ENCODE measurements around the gene NPR1. TPM values are rescaled to one million over a fixed set of nuclear protein-coding genes. Genes with fewer than 3 reads are reported as not detected.

NPR1 gene
- total RNA-seq, 1 donor from 2014 or later: 0.09 TPM

- H3K4me3 Mint-ChIP-seq: no peak overlapping the region
- peaks cover 32% of the 10 kb centered on the region for H3K4me1 Mint-ChIP-seq
- no peak overlapping the region for H3K27ac Mint-ChIP-seq
- intact Hi-C loops (cut with micrococcal nuclease): no loop called here
- DNase-seq: no peak
- H3K27me3 Mint-ChIP-seq: no peaks in the 10 kb centered on the region
- H3K9me3 Mint-ChIP-seq: no peaks in the 10 kb centered on the region
- H3K36me3 Mint-ChIP-seq (ENCODE audit: low read depth): peaks cover 23% of the 10 kb centered on the region
Measured at GRCh38 chr1:153733970-153734369, 55.5 kb downstream of the NPR1 start.

DNA sequence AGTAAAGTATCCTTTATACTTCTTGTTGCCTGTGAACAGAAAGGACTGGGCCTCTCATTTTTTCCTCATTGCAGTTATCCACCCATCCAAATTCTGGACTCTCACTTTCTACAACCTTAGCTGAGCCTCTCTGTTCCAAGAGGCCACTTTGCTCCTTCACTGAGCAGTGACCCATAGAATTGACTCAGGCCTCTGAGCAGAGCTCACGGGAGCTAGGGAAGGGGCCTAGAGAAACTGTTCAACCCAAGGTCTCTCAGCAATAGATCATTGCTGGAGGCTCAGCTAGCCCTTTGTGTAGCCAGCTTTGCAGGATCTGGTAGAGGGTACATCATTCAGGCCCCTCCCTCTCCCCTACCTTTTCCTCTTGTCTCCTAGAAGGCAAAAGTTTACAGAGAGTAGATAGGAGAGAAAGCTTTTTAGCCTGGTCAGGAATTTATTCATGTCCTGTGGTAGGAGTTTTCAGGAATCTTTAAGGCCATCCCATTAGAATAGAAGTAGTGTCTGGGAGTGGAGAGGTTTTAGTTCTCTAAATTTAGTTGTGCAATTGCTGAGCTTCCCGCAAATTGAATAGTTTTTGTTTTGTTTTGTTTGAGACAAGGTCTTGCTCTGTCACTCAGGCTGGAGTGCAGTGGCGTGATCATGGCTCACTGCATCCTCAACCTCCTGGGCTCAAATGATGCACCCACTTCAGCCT, 56.1 kb downstream of the NPR1 start:
- H3K36me3 Mint-ChIP-seq (ENCODE audit: low read depth): peaks cover 18% of the 10 kb centered on the region
- no peaks in the 10 kb centered on the region for H3K27me3 Mint-ChIP-seq
- DNase-seq: no peak
- intact Hi-C loops (cut with micrococcal nuclease): no loop called here
- no peak overlapping the region for H3K4me3 Mint-ChIP-seq
- no peak overlapping the region for H3K27ac Mint-ChIP-seq
- peaks cover 27% of the 10 kb centered on the region for H3K4me1 Mint-ChIP-seq
- H3K9me3 Mint-ChIP-seq: no peaks in the 10 kb centered on the region

DNA sequence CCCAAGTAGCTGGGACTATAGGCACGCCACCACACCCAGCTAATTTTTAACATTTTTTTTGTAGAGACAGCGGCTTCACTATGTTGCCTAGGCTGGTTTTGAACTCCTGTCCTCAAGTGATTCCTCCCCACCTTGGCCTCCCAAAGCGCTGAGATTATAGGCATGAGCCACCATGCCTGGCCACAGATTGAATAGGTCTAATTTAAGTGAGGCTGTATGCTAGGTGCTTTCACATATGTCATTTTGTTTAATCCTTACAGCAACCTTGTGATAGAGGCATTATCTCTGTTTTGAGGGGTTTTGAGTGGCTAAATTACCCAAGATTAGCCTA, 56.6 kb downstream of the NPR1 start:
- intact Hi-C loops (cut with micrococcal nuclease): no loop called here
- H3K4me3 Mint-ChIP-seq: no peak overlapping the region

GRCh38 chr1:153741986-153742385, 63.5 kb downstream of the NPR1 start:
- DNase-seq: no peak
- no peaks in the 10 kb centered on the region for H3K27me3 Mint-ChIP-seq
- H3K9me3 Mint-ChIP-seq: no peaks in the 10 kb centered on the region
- H3K36me3 Mint-ChIP-seq (ENCODE audit: low read depth): peaks cover 43% of the 10 kb centered on the region
- H3K4me3 Mint-ChIP-seq: no peak overlapping the region
- peaks cover 25% of the 10 kb centered on the region for H3K4me1 Mint-ChIP-seq
- intact Hi-C loops (cut with micrococcal nuclease): no loop called here
- H3K27ac Mint-ChIP-seq: peak overlapping the region; percentile 75

More for the DNA sequence above, 56.6 kb downstream of the NPR1 start:
- Mint-ChIP-seq H3K4me1 (peaks cover 22% of the 10 kb centered on the region), H3K27me3 (no peaks in the 10 kb centered on the region), H3K36me3 (ENCODE audit: low read depth) (peaks cover 18% of the 10 kb centered on the region), H3K9me3 (no peaks in the 10 kb centered on the region), H3K27ac (no peak overlapping the region)
- DNase-seq: no peak

- H3K4me1 Mint-ChIP-seq: peaks cover 22% of the 10 kb centered on the region
Measured at GRCh38 chr1:153742411-153743142, 64.1 kb downstream of the NPR1 start.

More at GRCh38 chr1:153742411-153743142, 64.1 kb downstream of the NPR1 start:
- no peaks in the 10 kb centered on the region for H3K27me3 Mint-ChIP-seq
- H3K27ac Mint-ChIP-seq: peak overlapping the region; percentile 75
- no peaks in the 10 kb centered on the region for H3K9me3 Mint-ChIP-seq
- intact Hi-C loops (cut with micrococcal nuclease): no loop called here
- DNase-seq: no peak
- H3K4me3 Mint-ChIP-seq: no peak overlapping the region
- H3K36me3 Mint-ChIP-seq (ENCODE audit: low read depth): peaks cover 46% of the 10 kb centered on the region

Other genes starting within 250 kb of the NPR1 start
- not detected in 2 replicates for gene S100A7, start 218.0 kb upstream of the NPR1 start, total RNA-seq
- 166 and 174 TPM in 2 replicates for gene S100A6, start 142.7 kb upstream of the NPR1 start, total RNA-seq
- gene S100A5, start 137.8 kb upstream of the NPR1 start, total RNA-seq: 2.3 and 2.6 TPM in 2 replicates
- gene S100A4, start 132.9 kb upstream of the NPR1 start, total RNA-seq: 132 and 134 TPM in 2 replicates
- gene S100A3, start 129.4 kb upstream of the NPR1 start, total RNA-seq: not detected in 2 replicates
- gene S100A2, start 112.8 kb upstream of the NPR1 start, total RNA-seq: 0.40 and 1.2 TPM in 2 replicates
- not detected in 2 replicates for gene S100A16, start 65.6 kb upstream of the NPR1 start, total RNA-seq
- gene S100A14, start 62.4 kb upstream of the NPR1 start, total RNA-seq: not detected in 2 replicates
- 3.1 and 3.2 TPM in 2 replicates for gene S100A13, start 51.2 kb upstream of the NPR1 start, total RNA-seq
- not detected in 2 replicates for gene S100A1, start 50.3 kb upstream of the NPR1 start, total RNA-seq
- 110 and 114 TPM in 2 replicates for gene CHTOP, start 44.6 kb upstream of the NPR1 start, total RNA-seq
- gene SNAPIN, start 20.0 kb upstream of the NPR1 start, total RNA-seq: 28.6 and 31.6 TPM in 2 replicates
- 377 and 390 TPM in 2 replicates for gene ILF2, start 7.7 kb upstream of the NPR1 start, total RNA-seq
- 63.1 and 64.8 TPM in 2 replicates for gene INTS3, start 49.4 kb downstream of the NPR1 start, total RNA-seq
- 10.0 and 10.3 TPM in 2 replicates for gene SLC27A3, start 96.7 kb downstream of the NPR1 start, total RNA-seq
- 68.8 and 69.0 TPM in 2 replicates for gene GATAD2B, start 244.3 kb downstream of the NPR1 start, total RNA-seq

Data from activated CD4-positive, alpha-beta T cell treated with anti-CD3 and anti-CD28 coated beads, Interleukin-2, amount 10 ng/mL, durations not matched to agents 24 days and 14 days (primary cell).